GM19328 (cell line): Measurements from ENCODE around the gene CACNA2D2.

Experiments
- ATAC-seq: cut with Tn5 transposase; IDR thresholded peaks from one replicate; pipeline ENCODE4 v1.9.1; 2021; ENCODE audit warnings: mild to moderate bottlenecking, moderate library complexity; ENCODE audit not compliant: unreplicated experiment

Gene CACNA2D2

GRCh38 chr3:50470658-50471057, 32.8 kb downstream of the CACNA2D2 start:
- no peak for ATAC-seq

GRCh38 chr3:50467919-50468318, 35.5 kb downstream of the CACNA2D2 start:
- no peak for ATAC-seq

- no peak for ATAC-seq
These were observed 37.3 kb downstream of the CACNA2D2 start for GRCh38 chr3:50466177-50466576.

- ATAC-seq, result no peak
These were observed 38.9 kb downstream of the CACNA2D2 start for GRCh38 chr3:50464569-50464968.

GRCh38 chr3:50459785-50460184, 43.6 kb downstream of the CACNA2D2 start:
- no peak for ATAC-seq

- no peak for ATAC-seq
These were observed 45.4 kb downstream of the CACNA2D2 start for GRCh38 chr3:50457988-50458387.

- ATAC-seq, result no peak
These were observed 48.0 kb downstream of the CACNA2D2 start for GRCh38 chr3:50455161-50456018.

GRCh38 chr3:50454481-50455070, 48.9 kb downstream of the CACNA2D2 start:
- no peak for ATAC-seq

GRCh38 chr3:50453907-50454306, 49.5 kb downstream of the CACNA2D2 start:
- ATAC-seq, result no peak

GRCh38 chr3:50450209-50450921, 53.1 kb downstream of the CACNA2D2 start:
- ATAC-seq, result no peak

GRCh38 chr3:50448752-50449539, 54.5 kb downstream of the CACNA2D2 start:
- no peak for ATAC-seq

GRCh38 chr3:50447290-50447840, 56.1 kb downstream of the CACNA2D2 start:
- ATAC-seq, result no peak

GRCh38 chr3:50445919-50446318, 57.5 kb downstream of the CACNA2D2 start:
- ATAC-seq, result no peak

- no peak for ATAC-seq
These were observed 58.7 kb downstream of the CACNA2D2 start for GRCh38 chr3:50444782-50445181.

- no peak for ATAC-seq
These were observed 59.2 kb downstream of the CACNA2D2 start for GRCh38 chr3:50444213-50444612.

GRCh38 chr3:50442945-50443579, 60.4 kb downstream of the CACNA2D2 start:
- ATAC-seq, result no peak

- ATAC-seq, result no peak
These were observed 61.8 kb downstream of the CACNA2D2 start for GRCh38 chr3:50441424-50442217.

GRCh38 chr3:50436114-50436674, 67.2 kb downstream of the CACNA2D2 start:
- ATAC-seq, result no peak
